ENCODE results near the gene IL1R2.

GRCh38 chr2:102066554-102066953, 74.8 kb downstream of the IL1R2 start:
- TF ChIP-seq CTCF (IDR thresholded peaks at IDR 0.05) (no peak), POLR2A (IDR thresholded peaks at IDR 0.05) (no peak)

Measured in right lobe of liver (tissue), 4 donors.